Mesodermal cell (in vitro differentiated cells): ENCODE results near the gene SKAP1.
"Not testable (repeated sequence)": the region's sequence is repeated elsewhere in the genome, so short reads cannot be mapped to it uniquely, and the experiment has no call there.

Experiments
- H3K27ac ChIP-seq: 2 replicates; pipeline ENCODE4 v1.7.0; 2013; ENCODE audit warnings: mild to moderate bottlenecking, low read depth, low read length, moderate library complexity; ENCODE audit not compliant: severe bottlenecking
- H3K36me3 ChIP-seq: 2 replicates; pipeline ENCODE4 v1.7.1; 2013; ENCODE audit warnings: mild to moderate bottlenecking, low read length, moderate library complexity; ENCODE audit not compliant: control insufficient read depth, insufficient read depth
- H3K4me1 ChIP-seq: one replicate; pipeline ENCODE4 v1.7.1; 2013; ENCODE audit warnings: mild to moderate bottlenecking, low read length; ENCODE audit not compliant: insufficient read depth, control insufficient read depth, poor library complexity, severe bottlenecking
- H3K4me3 ChIP-seq: 2 replicates; pipeline ENCODE4 v1.7.0; 2013; ENCODE audit warnings: low read length, control low read depth, mild to moderate bottlenecking; ENCODE audit not compliant: insufficient read depth, poor library complexity, severe bottlenecking; ENCODE audit errors: extremely low read depth
- H3K9me3 ChIP-seq: 2 replicates; pipeline ENCODE4 v1.7.1; 2013; ENCODE audit warnings: mild to moderate bottlenecking, low read length, moderate library complexity; ENCODE audit not compliant: control insufficient read depth
- WGBS, 2 experiments: methylation state at CpG; one replicate each; pipeline ENCODE4 v1.1.5; 2013; ENCODE audit warnings: missing lambda C conversion rate in 2 of 2; ENCODE audit not compliant: insufficient coverage in 2 of 2; 5-methylcytosine and 5-hydroxymethylcytosine counted together

Gene SKAP1

GRCh38 chr17:48340916-48341315 is 89.1 kb downstream of the SKAP1 start:
- Histone ChIP-seq H3K9me3 (no peaks in the 10 kb centered on the region), H3K4me1 (no peaks in the 10 kb centered on the region), H3K4me3 (no peak overlapping the region), H3K36me3 (no peaks in the 10 kb centered on the region), H3K27ac (no peak overlapping the region)
- 100% methylated on average over 1 of the region's 2 CpGs; no CpG with 5 or more reads in 1 of the 2 experiments for WGBS, 2 experiments

GRCh38 chr17:48338720-48339119 is 91.3 kb downstream of the SKAP1 start:
- Histone ChIP-seq H3K9me3 (no peaks in the 10 kb centered on the region), H3K4me3 (no peak overlapping the region), H3K4me1 (no peaks in the 10 kb centered on the region), H3K27ac (no peak overlapping the region), H3K36me3 (no peaks in the 10 kb centered on the region)
- WGBS, 2 experiments, result no CpG with 5 or more reads among the region's 2 CpGs

GRCh38 chr17:48337903-48338302 is 92.1 kb downstream of the SKAP1 start:
- not testable (repeated sequence) for H3K36me3 ChIP-seq, H3K27ac ChIP-seq, H3K4me1 ChIP-seq, H3K9me3 ChIP-seq, H3K4me3 ChIP-seq
- WGBS, 2 experiments, result no CpG with 5 or more reads among the region's 2 CpGs

DNA sequence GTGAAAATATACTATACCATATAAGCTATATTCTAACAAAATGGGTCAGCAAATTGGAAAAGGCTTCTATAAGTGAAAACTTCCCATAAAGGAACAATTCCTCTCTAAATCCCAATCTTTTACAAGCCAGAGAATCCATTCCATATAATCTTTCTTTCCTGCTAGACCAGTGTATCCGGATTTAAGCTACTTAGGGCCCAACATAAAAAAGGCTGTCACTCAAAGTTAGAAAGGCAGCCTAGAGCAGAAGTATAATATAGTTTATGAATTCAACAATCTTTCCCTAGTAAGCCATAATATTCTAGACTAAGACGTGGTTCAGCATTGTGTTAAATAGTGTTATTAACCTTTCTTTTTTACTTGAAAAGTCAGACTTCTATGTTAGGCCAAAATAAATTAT is 93.0 kb downstream of the SKAP1 start:
- H3K36me3 ChIP-seq, result no peaks in the 10 kb centered on the region
- H3K27ac ChIP-seq, result no peak overlapping the region
- no peaks in the 10 kb centered on the region for H3K4me1 ChIP-seq
- WGBS, 2 experiments, result no CpG with 5 or more reads among the region's 2 CpGs
- no peaks in the 10 kb centered on the region for H3K9me3 ChIP-seq
- H3K4me3 ChIP-seq, result no peak overlapping the region

- H3K27ac ChIP-seq, result no peak overlapping the region
- WGBS, 2 experiments, result 0% methylated on average over 1 to 5 of the region's 5 CpGs
These were observed 94.0 kb downstream of the SKAP1 start for GRCh38 chr17:48335858-48336500.

GRCh38 chr17:48335146-48335784 is 94.7 kb downstream of the SKAP1 start:
- Histone ChIP-seq H3K27ac (no peak overlapping the region), H3K9me3 (no peaks in the 10 kb centered on the region), H3K4me3 (no peak overlapping the region), H3K4me1 (no peaks in the 10 kb centered on the region), H3K36me3 (no peaks in the 10 kb centered on the region)

More at GRCh38 chr17:48335858-48336500, 94.0 kb downstream of the SKAP1 start:
- H3K4me1 ChIP-seq, result no peaks in the 10 kb centered on the region
- no peaks in the 10 kb centered on the region for H3K9me3 ChIP-seq
- H3K36me3 ChIP-seq, result no peaks in the 10 kb centered on the region
- no peak overlapping the region for H3K4me3 ChIP-seq

GRCh38 chr17:48333034-48333530 is 96.9 kb downstream of the SKAP1 start:
- no peaks in the 10 kb centered on the region for H3K4me1 ChIP-seq
- H3K27ac ChIP-seq, result no peak overlapping the region
- H3K9me3 ChIP-seq, result no peaks in the 10 kb centered on the region
- H3K36me3 ChIP-seq, result no peaks in the 10 kb centered on the region
- WGBS, 2 experiments, result 78% methylated on average over 1 of the region's 1 CpG; no CpG with 5 or more reads in 1 of the 2 experiments
- H3K4me3 ChIP-seq, result no peak overlapping the region

- H3K4me3 ChIP-seq, result no peak overlapping the region
- no peaks in the 10 kb centered on the region for H3K36me3 ChIP-seq
- no peaks in the 10 kb centered on the region for H3K4me1 ChIP-seq
- H3K9me3 ChIP-seq, result no peaks in the 10 kb centered on the region
- no peak overlapping the region for H3K27ac ChIP-seq
- WGBS, 2 experiments, result 91 to 93% methylated on average over 2 to 3 of the region's 4 CpGs
These were observed 99.1 kb downstream of the SKAP1 start for GRCh38 chr17:48330887-48331286.

DNA sequence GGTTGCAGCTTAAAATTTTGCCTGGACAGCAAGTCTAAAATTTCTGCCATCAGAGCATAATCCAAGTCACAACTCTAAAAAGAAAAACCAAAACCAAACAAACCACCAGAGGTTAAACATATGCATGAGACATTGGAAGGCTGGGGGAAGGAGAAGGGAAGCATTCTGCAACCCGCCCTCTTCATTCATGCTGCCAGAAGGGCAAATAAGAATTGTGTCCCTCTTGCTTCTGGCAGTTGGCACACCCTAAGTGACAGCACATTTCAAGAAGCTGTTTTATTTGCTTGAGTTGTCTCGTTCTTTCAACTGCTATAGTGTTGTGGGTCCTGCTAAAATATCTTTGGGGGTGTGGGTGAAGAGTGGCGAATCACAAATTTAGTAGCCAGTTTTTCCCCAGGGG is 99.6 kb downstream of the SKAP1 start:
- Histone ChIP-seq H3K36me3 (no peaks in the 10 kb centered on the region), H3K9me3 (no peaks in the 10 kb centered on the region), H3K27ac (no peak overlapping the region), H3K4me1 (no peaks in the 10 kb centered on the region), H3K4me3 (no peak overlapping the region)
- WGBS, 2 experiments, result 83 to 90% methylated on average over 3 of the region's 3 CpGs

DNA sequence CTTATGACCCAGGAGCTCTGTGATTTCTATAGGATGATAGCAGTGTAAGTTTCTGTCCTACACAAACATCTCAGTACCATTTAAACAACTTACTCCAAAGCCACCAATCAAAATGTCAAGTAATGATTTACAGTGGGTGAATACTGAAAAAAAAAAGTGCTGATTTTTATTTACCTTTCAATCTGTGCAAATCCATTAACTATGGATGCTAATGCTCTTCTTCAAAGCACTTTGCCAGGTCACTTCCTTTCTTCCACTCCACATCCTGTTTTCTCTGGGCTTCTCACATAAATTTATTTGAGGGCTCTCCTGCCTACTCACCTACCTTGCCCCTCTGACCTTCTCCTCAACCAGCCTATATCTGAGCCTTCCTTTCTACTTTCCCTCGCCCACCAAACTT is 101.6 kb downstream of the SKAP1 start:
- Histone ChIP-seq H3K9me3 (no peaks in the 10 kb centered on the region), H3K4me1 (no peaks in the 10 kb centered on the region), H3K36me3 (no peaks in the 10 kb centered on the region), H3K4me3 (no peak overlapping the region), H3K27ac (no peak overlapping the region)
- WGBS, 2 experiments, result no CpG with 5 or more reads among the region's 1 CpG

GRCh38 chr17:48326310-48326709 is 103.7 kb downstream of the SKAP1 start:
- Histone ChIP-seq H3K36me3 (no peaks in the 10 kb centered on the region), H3K4me1 (no peaks in the 10 kb centered on the region), H3K4me3 (no peak overlapping the region), H3K9me3 (no peaks in the 10 kb centered on the region), H3K27ac (no peak overlapping the region)
- WGBS, 2 experiments, result 100% methylated on average over 1 of the region's 2 CpGs; no CpG with 5 or more reads in 1 of the 2 experiments
